GM19193 (cell line): ENCODE data around the gene GSTM5.
"Not testable (repeated sequence)": the region's sequence is repeated elsewhere in the genome, so short reads cannot be mapped to it uniquely, and the experiment has no call there.

Experiments used
- POLR2A ChIP-seq: IDR thresholded peaks from 4 replicates; pipeline ENCODE4 v1.6.1; 2011; ENCODE audit not compliant: insufficient read depth, insufficient read length; ENCODE audit errors: extremely low read depth

Gene GSTM5

DNA sequence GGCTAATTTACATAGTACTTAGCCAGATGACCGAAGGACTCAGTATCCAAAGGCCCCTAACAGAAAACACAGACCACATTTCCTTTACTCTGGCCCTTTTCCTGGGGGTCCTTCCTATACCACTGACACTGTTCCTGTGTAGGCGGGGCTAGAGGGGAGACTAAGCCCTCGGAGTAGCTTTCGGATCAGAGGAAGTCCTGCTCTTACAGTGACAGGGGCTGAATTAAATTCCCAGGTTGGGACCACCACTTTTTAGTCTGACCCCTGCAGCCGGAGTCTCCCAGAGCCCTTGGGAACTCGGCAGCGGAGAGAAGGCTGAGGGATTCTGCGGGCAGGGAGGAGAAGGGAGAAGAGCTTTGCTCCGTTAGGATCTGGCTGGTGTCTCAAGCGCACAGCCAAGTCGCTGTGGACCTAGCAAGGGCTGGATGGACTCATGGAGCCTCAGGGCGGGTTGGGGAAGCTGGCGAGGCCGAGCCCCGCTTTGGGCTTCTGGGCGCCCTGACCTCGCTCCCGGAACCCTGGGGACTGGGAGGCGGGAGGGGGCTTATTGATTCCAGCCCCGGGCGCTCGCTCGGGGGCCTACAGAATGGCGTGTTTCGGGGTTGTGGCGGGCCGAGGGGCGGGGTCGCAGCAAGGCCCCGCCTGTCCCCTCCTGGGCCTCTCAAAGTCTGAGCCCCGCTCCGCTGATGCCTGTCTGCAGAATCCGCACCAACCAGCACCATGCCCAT is at the start of gene GSTM5:
Gene GSTM5, plus strand, starts transcription at position 659 of the 728 bp plus-strand sequence. Its CDS starts 62 bp downstream, at position 721.
- not testable (repeated sequence) for TF ChIP-seq POLR2A

DNA sequence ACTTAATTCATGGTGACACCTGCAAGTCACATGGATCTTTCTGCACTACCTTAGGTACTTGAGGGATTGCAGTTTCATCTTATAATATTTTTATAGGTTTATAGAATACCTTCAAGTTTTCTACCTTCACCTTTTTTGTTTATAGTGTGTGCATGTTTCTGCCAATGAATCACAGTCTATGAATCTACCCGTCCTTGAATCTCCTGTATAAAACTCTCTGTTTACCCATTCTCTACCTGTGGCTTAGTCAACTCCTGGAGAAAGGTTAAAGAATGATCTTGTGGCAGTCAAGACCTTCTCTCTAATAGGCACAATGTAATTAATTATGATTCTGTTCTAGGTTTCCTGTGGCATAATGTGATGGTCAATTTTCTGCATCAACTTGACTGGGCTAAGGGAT is 47.4 kb upstream of the GSTM5 start:
- no peak for TF ChIP-seq POLR2A

DNA sequence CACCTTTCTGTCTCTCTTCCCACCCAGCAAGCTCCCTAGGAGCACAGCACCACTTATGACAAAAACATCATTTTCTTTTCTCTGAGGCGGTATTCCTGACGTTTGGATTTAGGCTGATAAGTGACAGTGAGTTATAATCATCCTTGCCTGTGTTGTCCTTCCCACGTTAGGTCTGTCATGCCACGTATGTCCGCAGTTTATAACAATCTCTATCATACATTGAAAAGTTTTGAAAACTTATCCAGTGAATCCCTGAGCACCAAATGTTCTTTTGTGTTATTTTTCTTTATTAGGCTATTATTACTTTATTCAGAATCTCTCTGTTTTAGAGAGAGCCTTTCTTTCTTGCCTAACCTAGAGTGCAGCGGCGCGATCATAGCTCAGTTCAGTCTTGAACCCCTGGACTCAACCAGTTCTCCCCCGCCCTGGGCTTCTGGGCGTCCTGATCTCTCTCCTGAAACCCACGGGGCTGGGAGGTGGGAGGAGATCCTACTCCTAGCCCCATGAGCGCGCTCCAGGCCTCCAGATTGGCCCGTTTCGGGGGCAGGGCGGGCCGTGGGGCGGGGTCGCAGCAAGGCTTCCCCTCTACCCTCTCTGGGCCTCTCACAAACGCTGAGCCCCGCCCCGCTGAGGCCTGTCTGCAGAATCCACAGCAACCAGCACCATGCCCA is 44.5 kb upstream of the GSTM5 start, which contains the start of gene GSTM2:
Gene GSTM2, plus strand, starts transcription at position 606 of the 671 bp plus-strand sequence. Its CDS starts 59 bp downstream, at position 665.
- TF ChIP-seq POLR2A, result no peak

DNA sequence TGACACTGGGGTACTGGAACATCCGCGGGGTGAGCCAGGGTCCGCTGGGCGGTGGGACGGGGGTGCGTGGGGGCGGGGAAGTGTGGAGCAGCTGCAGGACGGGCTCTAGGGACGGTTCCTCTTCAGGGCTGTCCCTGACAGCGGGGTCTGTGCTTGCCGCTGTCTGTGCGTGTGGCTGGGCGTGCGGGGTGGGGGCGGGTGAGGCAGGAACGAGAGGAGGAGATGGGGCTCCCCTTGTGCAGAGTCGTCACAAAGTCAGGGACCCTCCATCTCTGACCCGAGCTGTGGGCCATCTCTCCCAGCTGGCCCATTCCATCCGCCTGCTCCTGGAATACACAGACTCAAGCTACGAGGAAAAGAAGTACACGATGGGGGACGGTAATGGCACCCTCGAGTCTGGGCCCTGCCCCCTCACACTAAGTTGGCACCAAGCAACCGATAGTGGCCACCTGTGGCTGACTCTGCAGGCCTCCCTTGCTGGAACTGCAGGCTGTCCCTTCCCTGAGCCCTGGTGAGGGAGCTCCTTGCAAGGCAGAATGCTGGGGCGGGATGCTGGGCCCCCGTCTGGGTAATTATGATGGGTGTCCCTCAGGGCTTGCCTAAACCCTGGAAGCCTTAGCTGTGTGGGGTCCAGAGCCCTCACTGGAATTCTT is 43.8 kb upstream of the GSTM5 start:
- TF ChIP-seq POLR2A, result no peak

DNA sequence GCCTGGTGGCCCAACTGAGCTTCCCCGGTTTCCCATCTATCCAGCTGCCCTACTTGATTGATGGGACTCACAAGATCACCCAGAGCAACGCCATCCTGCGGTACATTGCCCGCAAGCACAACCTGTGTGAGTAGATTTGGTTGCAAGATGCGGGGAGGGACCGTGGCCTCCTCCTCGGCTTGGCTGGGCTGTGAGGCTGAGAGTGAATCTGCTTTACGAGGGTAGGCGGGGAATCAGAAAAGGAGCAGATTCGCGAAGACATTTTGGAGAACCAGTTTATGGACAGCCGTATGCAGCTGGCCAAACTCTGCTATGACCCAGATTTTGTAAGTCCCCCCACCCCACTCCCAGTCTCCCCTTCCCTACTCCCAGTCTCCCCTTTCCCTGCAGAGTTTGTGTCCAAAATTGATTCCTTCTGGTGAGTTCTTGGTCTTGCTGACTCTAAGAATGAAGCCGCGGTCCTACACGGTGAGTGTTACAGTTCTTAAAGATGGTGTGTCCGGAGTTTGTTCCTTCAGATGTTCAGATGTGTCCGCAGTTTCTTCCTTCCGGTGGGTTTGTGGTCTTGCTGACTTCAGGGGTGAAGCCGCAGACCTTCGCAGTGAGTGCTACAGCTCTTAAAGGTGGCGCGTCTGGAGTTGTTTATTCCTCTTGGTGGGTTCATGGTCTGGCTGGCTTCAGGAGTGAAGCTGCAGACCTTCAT is 42.7 kb upstream of the GSTM5 start:
- no peak for TF ChIP-seq POLR2A

DNA sequence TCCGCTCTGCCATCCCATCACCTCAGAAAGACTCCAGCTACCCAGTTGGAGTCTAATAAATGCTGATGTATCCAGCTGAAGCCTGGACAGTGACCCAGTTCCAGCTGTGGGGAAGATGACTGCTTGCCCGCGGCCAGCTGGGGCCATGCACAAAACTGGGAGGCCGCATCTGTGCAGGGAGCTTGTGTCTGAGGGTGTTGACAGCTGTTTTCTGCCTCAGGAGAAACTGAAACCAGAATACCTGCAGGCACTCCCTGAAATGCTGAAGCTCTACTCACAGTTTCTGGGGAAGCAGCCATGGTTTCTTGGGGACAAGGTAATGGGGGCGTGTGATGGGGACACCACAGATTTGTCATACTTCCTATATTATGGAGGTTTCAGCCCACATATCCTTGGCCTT is 41.0 kb upstream of the GSTM5 start:
- no peak for TF ChIP-seq POLR2A

DNA sequence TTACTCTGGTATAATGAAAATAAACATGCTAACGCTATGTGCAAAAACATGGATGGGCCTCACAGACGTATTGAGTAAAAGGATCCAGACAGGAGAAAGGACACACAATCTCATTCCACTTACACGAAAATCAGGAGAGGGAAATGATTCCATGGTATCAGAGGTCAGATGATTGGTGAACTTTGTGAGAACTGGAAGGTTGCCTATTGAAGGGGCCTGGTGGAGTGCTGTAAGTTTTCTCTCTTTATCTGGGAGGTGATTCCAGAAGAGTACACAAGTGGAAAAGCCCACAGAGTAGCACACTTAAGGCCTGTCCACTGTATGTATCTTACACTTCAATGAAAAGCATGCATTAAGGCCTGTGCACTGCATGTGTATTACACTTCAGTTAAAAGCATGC is 34.6 kb upstream of the GSTM5 start:
- TF ChIP-seq POLR2A, result no peak

DNA sequence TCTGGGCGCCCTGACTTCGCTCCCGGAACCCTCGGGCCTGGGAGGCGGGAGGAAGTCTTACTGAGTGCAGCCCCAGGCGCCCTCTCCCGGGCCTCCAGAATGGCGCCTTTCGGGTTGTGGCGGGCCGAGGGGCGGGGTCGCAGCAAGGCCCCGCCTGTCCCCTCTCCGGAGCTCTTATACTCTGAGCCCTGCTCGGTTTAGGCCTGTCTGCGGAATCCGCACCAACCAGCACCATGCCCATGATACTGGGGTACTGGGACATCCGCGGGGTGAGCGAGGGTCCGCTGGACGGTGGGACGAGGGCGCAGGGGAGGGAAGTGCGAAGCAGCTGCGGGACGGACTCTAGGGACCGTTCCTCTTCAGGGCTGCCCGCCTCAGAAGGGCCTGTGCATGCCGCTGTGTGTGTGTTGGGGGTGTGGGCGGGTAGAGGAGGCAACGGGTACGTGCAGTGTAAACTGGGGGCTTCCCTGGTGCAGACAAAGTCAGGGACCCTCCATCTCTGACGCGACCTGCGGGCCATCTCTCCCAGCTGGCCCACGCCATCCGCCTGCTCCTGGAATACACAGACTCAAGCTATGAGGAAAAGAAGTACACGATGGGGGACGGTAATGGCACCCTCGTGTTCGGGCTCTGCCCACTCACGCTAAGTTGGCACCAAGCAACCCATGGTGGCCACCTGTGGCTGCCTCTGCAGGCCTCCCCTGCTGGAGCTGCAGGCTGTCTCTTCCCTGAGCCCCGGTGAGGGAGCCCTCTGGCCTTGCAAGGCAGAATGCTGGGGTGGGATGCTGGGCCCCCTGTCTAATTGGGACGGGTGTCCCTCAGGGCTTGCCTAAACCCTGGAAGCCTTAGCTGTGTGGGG is 24.2 kb upstream of the GSTM5 start, which contains the start of gene GSTM1:
Gene GSTM1, plus strand, starts transcription at position 177 of the 859 bp plus-strand sequence. Its CDS starts 57 bp downstream, at position 234.
- TF ChIP-seq POLR2A, result peak; percentile 65

DNA sequence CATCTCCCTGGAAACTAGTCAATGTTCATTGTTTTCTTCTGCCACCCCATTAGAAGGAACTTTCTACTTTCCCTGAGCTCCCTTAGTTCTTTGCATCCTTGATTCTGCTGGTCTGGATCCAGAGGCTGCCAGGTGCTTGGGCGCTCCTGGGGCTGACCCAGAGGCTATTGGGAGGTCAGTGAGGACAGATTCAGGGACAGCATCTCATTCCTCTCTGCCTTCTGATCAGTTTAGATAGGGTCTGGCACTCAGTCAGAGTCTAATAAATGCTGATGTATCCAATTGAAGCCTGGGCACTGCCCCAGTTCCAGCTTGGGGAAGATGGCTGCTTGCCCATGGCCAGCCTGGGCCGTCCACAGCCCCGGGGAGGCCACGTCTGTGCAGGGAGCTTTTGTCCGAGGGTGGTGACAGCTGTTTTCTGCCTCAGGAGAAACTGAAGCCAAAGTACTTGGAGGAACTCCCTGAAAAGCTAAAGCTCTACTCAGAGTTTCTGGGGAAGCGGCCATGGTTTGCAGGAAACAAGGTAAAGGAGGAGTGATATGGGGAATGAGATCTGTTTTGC is 22.1 kb upstream of the GSTM5 start:
- no peak for TF ChIP-seq POLR2A

DNA sequence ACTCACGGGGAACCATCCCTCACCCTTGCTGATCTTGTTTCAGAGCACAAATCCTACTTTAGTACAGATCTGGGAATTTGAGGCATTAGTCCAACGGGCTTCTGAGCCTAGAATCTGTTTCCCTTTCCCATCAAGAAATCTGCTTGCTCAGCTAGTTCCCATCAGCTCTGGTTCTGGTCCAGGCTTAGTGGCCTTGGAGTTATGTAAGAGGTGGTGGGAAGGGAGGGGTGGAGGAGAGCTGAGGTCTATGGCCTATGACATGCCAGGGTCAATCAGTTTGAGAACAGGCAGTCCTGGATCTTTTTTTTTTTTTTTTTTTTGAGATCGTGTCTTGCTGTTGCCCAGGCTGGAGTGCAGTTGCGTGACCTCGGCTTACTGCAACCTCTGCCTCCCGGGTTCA is 20.3 kb upstream of the GSTM5 start:
- no peak for TF ChIP-seq POLR2A

DNA sequence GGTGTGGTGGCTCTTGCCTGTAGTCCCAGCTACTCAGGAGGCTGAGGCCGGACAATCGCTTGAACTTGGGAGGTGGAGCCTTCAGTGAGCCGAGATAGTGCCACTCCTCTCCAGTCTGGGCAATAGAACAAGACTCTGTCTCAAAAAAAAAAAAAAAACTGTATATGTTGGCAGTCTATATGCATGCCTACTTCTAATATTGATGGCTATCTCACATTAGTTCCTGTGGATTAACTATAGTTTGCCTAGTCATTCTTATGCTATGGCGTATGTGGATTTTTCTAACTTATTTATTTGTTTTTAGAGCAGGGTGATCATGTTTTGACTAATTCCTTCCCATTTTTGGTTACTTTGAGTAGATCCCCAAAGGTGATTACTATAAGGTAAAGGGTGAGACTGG is 15.0 kb upstream of the GSTM5 start:
- no peak for TF ChIP-seq POLR2A

DNA sequence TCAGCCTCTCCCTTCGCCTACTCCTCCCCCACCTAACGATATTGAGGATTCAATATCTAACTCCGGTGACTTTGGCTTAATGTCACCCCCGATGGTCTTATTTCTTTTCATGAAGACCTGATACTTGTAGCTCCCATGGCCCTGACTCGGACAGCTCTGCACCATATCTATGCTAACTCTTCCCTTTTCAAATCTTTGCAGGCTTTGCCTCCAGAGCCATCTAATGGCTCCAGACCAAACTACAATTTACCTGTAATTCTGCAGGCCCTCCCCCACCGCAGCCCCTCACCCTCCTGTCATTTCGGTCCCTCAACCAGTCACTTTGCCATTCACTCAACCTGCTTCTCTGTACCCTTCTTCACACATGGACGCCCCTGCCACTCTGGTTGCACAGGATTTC is 7.9 kb upstream of the GSTM5 start:
- TF ChIP-seq POLR2A, result no peak

DNA sequence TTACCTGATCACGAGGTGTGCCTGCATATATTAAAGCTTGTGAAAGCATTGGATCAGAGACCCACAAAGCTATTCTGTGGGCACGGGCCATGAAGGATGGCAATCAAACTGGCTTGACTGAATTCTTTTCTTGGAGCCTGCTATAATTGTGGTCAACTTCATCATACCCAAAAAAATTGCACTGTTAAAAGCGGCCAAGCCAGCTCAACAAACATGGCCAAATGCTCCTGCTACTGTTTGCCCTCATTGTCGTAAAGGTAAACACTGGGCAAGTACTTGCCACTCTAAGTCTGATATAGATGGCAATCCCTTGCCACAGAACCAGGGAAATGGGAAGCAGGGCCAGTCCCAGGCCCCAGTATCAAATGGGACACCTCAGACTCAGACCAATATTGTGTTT is 6.6 kb upstream of the GSTM5 start:
- no peak for TF ChIP-seq POLR2A
